HepG2 (cell line): ENCODE data around the gene ANXA2. TPM values are rescaled to one million over a fixed set of nuclear protein-coding genes. Genes with fewer than 3 reads are reported as not detected.

Experiments used
- BCL3 ChIP-seq: sonication (generic); formaldehyde crosslinking; IDR thresholded peaks from 2 replicates; pipeline ENCODE4 v1.5.1; 2020; ENCODE audit warnings: mild to moderate bottlenecking, missing genetic modification reagents, moderate library complexity
- DMAP1 ChIP-seq: IDR thresholded peaks from 2 replicates; pipeline ENCODE4 v1.6.1; 2016
- EP300 ChIP-seq, 3 experiments: sonication (generic) in 1 of 3; formaldehyde crosslinking in 1 of 3; IDR thresholded peaks; 2 replicates each; pipeline versions ENCODE4 v1.5.1 to v1.6.1; 2011 to 2020; ENCODE audit warnings: low read depth in 2 of 3, low read length in 2 of 3, borderline replicate concordance in 1 of 3, improper control_type of control experiment in 1 of 3, mild to moderate bottlenecking in 1 of 3, missing genetic modification reagents in 1 of 3, moderate library complexity in 1 of 3
- HOXA3 ChIP-seq: sonication (generic); formaldehyde crosslinking; IDR thresholded peaks from 2 replicates; pipeline ENCODE4 v1.5.0; 2020; ENCODE audit warnings: missing genetic modification reagents
- KDM5B ChIP-seq: sonication (generic); formaldehyde crosslinking; IDR thresholded peaks from 2 replicates; pipeline ENCODE4 v1.4.0; 2020; ENCODE audit warnings: missing genetic modification reagents, mild to moderate bottlenecking, borderline replicate concordance
- MAF1 ChIP-seq: sonication (generic); formaldehyde crosslinking; IDR thresholded peaks from 2 replicates; pipeline ENCODE4 v1.5.0; 2020; ENCODE audit warnings: missing genetic modification reagents, borderline replicate concordance
- RCOR2 ChIP-seq: IDR thresholded peaks from 2 replicates; pipeline ENCODE4 v1.6.1; 2016; ENCODE audit warnings: missing biosample characterization, missing genetic modification reagents
- SNRNP70 ChIP-seq: fragments of 200-400 bp; formaldehyde crosslinking; IDR thresholded peaks from 2 replicates; pipeline ENCODE4 v1.6.1; 2017; ENCODE audit warnings: mild to moderate bottlenecking, low read depth, low read length, moderate library complexity
- SOX13 ChIP-seq, 3 experiments: fragments of 450-650 bp in 1 of 3; sonication (generic) in 1 of 3; formaldehyde crosslinking in 1 of 3; IDR thresholded peaks in 2 of 3; conservative IDR thresholded peaks in 1 of 3; 2 replicates each; pipeline versions ENCODE4 v1.5.0 to v1.6.1; 2016 to 2020; ENCODE audit warnings: antibody characterized with exemption in 1 of 3, mild to moderate bottlenecking in 1 of 3, missing compliant biosample characterization in 1 of 3, missing genetic modification reagents in 1 of 3, moderate library complexity in 1 of 3
- SOX5 ChIP-seq: IDR thresholded peaks from 2 replicates; pipeline ENCODE4 v1.6.1; 2016; ENCODE audit warnings: borderline replicate concordance
- TBX3 ChIP-seq: fragments of 450-650 bp; IDR thresholded peaks from 2 replicates; pipeline ENCODE4 v1.6.1; 2017; ENCODE audit warnings: antibody characterized with exemption, mild to moderate bottlenecking, inconsistent platforms, borderline replicate concordance
- TFAP4 ChIP-seq: sonication (generic); IDR thresholded peaks from 2 replicates; pipeline ENCODE4 v1.6.1; 2016; ENCODE audit warnings: low read depth, borderline replicate concordance
- ZBTB42 ChIP-seq: sonication (generic); formaldehyde crosslinking; IDR thresholded peaks from 2 replicates; pipeline ENCODE4 v1.5.0; 2020; ENCODE audit warnings: mild to moderate bottlenecking, missing genetic modification reagents
- ZBTB7B ChIP-seq: sonication (generic); formaldehyde crosslinking; IDR thresholded peaks from 2 replicates; pipeline ENCODE4 v1.4.0; 2020; ENCODE audit warnings: missing genetic modification reagents
- ZNF333 ChIP-seq: sonication (generic); formaldehyde crosslinking; IDR thresholded peaks from 2 replicates; pipeline ENCODE4 v1.4.0; 2020; ENCODE audit warnings: mild to moderate bottlenecking, missing genetic modification reagents, borderline replicate concordance
- ZNF335 ChIP-seq: sonication (generic); formaldehyde crosslinking; IDR thresholded peaks from 2 replicates; pipeline ENCODE4 v1.4.0; 2020; ENCODE audit warnings: missing genetic modification reagents
- ZNF441 ChIP-seq: sonication (generic); formaldehyde crosslinking; IDR thresholded peaks from 2 replicates; pipeline ENCODE4 v1.7.0; 2021; ENCODE audit warnings: missing genetic modification reagents, borderline replicate concordance
- ZNF484 ChIP-seq: sonication (generic); formaldehyde crosslinking; IDR thresholded peaks from 2 replicates; pipeline ENCODE4 v1.5.1; 2020; ENCODE audit warnings: mild to moderate bottlenecking, low read depth, missing genetic modification reagents, borderline replicate concordance
- ZNF569 ChIP-seq: sonication (generic); formaldehyde crosslinking; IDR thresholded peaks from 2 replicates; pipeline ENCODE4 v1.5.0; 2020; ENCODE audit warnings: mild to moderate bottlenecking, missing genetic modification reagents, moderate library complexity, borderline replicate concordance
- polyA plus RNA-seq, 8 experiments: library from polyadenylated mRNA; depleted of rRNA in 3 of 8; stranded (reverse) in 7 of 8; unstranded in 1 of 8; fragments of >200 nt; fragmentation: Illumina TruSeq in 4 of 8; extraction: Trizol in 4 of 8; gene quantifications; 2 replicates each; pipeline versions ENCODE4 v1.2.1 to v1.2.3, GENCODE V29; 2011 to 2016; ENCODE audit warnings: low read depth in 4 of 8, missing spikeins in 1 of 8, mixed read lengths in 1 of 8; ENCODE audit not compliant: insufficient read depth in 1 of 8
- total RNA-seq, 5 experiments: library from RNA; depleted of rRNA; stranded (reverse); fragments of >200 nt; fragmentation: Illumina TruSeq; extraction: Trizol; gene quantifications; 2 replicates each; pipeline ENCODE4 v1.2.3, GENCODE V29; 2016; ENCODE audit warnings: low read depth in 1 of 5
- TF ChIP-seq, protein P1 (sequence below): sonication (generic); formaldehyde crosslinking; IDR thresholded peaks from 2 replicates; pipeline ENCODE4 v1.4.0; 2020; ENCODE audit warnings: missing genetic modification reagents
- TF ChIP-seq, protein P2 (sequence below): sonication (generic); formaldehyde crosslinking; IDR thresholded peaks from 2 replicates; pipeline ENCODE4 v1.4.0; 2020; ENCODE audit warnings: missing genetic modification reagents, borderline replicate concordance

ANXA2 gene
- total and polyA plus RNA-seq, 2 of the 13 experiments (the other 11 are each of a cell fraction or from before 2014, with no cell fraction given), result 196 to 613 TPM

GRCh38 chr15:60392986-60393790 lies 4.6 kb downstream of the ANXA2 start (continued):
- TF ChIP-seq DMAP1 (peak; percentile 73; the same call in 1 of the 2 replicates), ZNF441 (CRISPR knock-in tag) (peak; percentile 61; the same call in 1 of the 2 replicates), SOX13 (IDR thresholded peaks at IDR 0.05) (peak; percentile 55; the same call in 1 of the 2 replicates), SOX13 (CRISPR knock-in tag; conservative IDR thresholded peaks at IDR 0.05 in 1 of 2, IDR thresholded peaks at IDR 0.05 in 1 of 2) (peak in 1 of 2 experiments; percentile 80; a peak in 2 of 4 replicates), EP300 (IDR thresholded peaks at IDR 0.05; ENCODE audit: low read depth in 2 of 2, low read length in 2 of 2) (peak in 1 of 2 experiments; percentile 92; a peak in 2 of 4 replicates), EP300 (CRISPR knock-in tag; IDR thresholded peaks at IDR 0.05; ENCODE audit: borderline replicate concordance) (peak; percentile 83), ZBTB42 (CRISPR knock-in tag) (no peak), HOXA3 (CRISPR knock-in tag) (peak; percentile 88), TBX3 (no peak), KDM5B (CRISPR knock-in tag) (no peak), MAF1 (CRISPR knock-in tag) (no peak), BCL3 (CRISPR knock-in tag) (no peak), ZNF484 (CRISPR knock-in tag) (no peak), ZBTB7B (peak; percentile 58; the same call in 1 of the 2 replicates), SNRNP70 (no peak), TFAP4 (peak; percentile 28; the same call in 1 of the 2 replicates), SOX5 (CRISPR knock-in tag) (peak; percentile 80; the same call in 1 of the 2 replicates), ZNF333 (CRISPR knock-in tag) (no peak), RCOR2 (peak; percentile 83; the same call in 1 of the 2 replicates), ZNF569 (no peak), ZNF335 (CRISPR knock-in tag) (peak; percentile 68; the same call in 1 of the 2 replicates)
- TF ChIP-seq, protein P1, sequence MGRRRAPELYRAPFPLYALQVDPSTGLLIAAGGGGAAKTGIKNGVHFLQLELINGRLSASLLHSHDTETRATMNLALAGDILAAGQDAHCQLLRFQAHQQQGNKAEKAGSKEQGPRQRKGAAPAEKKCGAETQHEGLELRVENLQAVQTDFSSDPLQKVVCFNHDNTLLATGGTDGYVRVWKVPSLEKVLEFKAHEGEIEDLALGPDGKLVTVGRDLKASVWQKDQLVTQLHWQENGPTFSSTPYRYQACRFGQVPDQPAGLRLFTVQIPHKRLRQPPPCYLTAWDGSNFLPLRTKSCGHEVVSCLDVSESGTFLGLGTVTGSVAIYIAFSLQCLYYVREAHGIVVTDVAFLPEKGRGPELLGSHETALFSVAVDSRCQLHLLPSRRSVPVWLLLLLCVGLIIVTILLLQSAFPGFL (CRISPR knock-in tag), result no peak
- TF ChIP-seq, protein P2, sequence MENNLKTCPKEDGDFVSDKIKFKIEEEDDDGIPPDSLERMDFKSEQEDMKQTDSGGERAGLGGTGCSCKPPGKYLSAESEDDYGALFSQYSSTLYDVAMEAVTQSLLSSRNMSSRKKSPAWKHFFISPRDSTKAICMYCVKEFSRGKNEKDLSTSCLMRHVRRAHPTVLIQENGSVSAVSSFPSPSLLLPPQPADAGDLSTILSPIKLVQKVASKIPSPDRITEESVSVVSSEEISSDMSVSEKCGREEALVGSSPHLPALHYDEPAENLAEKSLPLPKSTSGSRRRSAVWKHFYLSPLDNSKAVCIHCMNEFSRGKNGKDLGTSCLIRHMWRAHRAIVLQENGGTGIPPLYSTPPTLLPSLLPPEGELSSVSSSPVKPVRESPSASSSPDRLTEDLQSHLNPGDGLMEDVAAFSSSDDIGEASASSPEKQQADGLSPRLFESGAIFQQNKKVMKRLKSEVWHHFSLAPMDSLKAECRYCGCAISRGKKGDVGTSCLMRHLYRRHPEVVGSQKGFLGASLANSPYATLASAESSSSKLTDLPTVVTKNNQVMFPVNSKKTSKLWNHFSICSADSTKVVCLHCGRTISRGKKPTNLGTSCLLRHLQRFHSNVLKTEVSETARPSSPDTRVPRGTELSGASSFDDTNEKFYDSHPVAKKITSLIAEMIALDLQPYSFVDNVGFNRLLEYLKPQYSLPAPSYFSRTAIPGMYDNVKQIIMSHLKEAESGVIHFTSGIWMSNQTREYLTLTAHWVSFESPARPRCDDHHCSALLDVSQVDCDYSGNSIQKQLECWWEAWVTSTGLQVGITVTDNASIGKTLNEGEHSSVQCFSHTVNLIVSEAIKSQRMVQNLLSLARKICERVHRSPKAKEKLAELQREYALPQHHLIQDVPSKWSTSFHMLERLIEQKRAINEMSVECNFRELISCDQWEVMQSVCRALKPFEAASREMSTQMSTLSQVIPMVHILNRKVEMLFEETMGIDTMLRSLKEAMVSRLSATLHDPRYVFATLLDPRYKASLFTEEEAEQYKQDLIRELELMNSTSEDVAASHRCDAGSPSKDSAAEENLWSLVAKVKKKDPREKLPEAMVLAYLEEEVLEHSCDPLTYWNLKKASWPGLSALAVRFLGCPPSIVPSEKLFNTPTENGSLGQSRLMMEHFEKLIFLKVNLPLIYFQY (CRISPR knock-in tag), result peak; percentile 68; the same call in 1 of the 2 replicates
